ENCODE data around the gene KCTD3.

GRCh38 chr1:215600867-215601266 lies 33.8 kb downstream of the KCTD3 start:
- TF ChIP-seq CTCF (IDR thresholded peaks at IDR 0.05; ENCODE audit: insufficient read depth, low read length) (no peak), REST (IDR thresholded peaks at IDR 0.05; ENCODE audit: insufficient replicate concordance, low read depth) (no peak), POLR2AphosphoS5 (IDR thresholded peaks at IDR 0.05; ENCODE audit: low read depth) (no peak)

All from HL-60 (cell line).